ENCODE data around the gene ORC5. TPM values are rescaled to one million over a fixed set of nuclear protein-coding genes. Genes with fewer than 3 reads are reported as not detected.

ORC5 gene
- total RNA-seq, 1 experiment from 2014 or later: 25.9 TPM

DNA sequence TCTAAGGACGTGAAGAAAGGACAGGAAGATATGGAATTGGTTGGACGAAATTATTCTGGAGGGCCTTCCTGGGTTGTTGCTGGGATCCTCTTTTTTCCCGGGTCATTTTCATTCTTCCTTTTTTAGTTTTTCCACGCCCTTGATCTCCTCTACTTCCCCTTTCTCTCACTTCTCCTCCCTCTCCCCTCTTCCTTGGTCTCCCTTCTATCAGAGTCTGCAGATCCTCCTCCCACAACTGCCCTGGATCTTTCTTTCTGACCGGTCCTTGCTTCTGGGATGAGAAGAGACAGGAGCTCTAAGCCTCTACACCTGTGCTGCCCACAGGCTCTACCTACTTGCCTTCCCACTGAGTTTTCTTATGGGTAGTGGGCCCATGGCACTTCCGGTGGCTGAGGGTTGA is 114.7 kb downstream of the ORC5 start:
- no peaks in the 10 kb centered on the region; a peak in 1 of 5 replicates for H3K9me3 Mint-ChIP-seq
- peaks cover 0 to 2% of the 10 kb centered on the region in 2 experiments; a peak in 1 of 4 replicates for H3K4me1 Mint-ChIP-seq
- peaks cover 3% of the 10 kb centered on the region for H3K27me3 Mint-ChIP-seq (ENCODE audit: low read depth)
- no peaks in the 10 kb centered on the region for H3K9me3 ChIP-seq (ENCODE audit: control insufficient read depth, low read depth, low read length)
- H4K20me1 ChIP-seq (ENCODE audit: control insufficient read depth, insufficient read depth, insufficient read length): no peaks in the 10 kb centered on the region
- no peak overlapping the region for H2BK15ac ChIP-seq (ENCODE audit: low read depth, low read length)
- H3K23me2 ChIP-seq (ENCODE audit: insufficient read length, low read depth, low read length, poor library complexity, severe bottlenecking): no peaks in the 10 kb centered on the region
- H3K4me1 ChIP-seq (ENCODE audit: insufficient read depth, low read length): no peaks in the 10 kb centered on the region
- H3K56ac ChIP-seq (ENCODE audit: insufficient read length, low read depth, low read length): no peak overlapping the region
- H2AFZ ChIP-seq (ENCODE audit: low read length): no peak overlapping the region
- no peak for DNase-seq
- H2BK120ac ChIP-seq (ENCODE audit: low read depth, low read length, poor library complexity, severe bottlenecking): no peak overlapping the region
- no peak overlapping the region for H2AK5ac ChIP-seq (ENCODE audit: insufficient read length, low read length)
- no peak overlapping the region for H3K4ac ChIP-seq (ENCODE audit: low read depth, low read length)
- H3K27ac Mint-ChIP-seq: no peak overlapping the region
- no peak overlapping the region for H4K8ac ChIP-seq (replicated peaks; ENCODE audit: insufficient read length, low read depth, low read length)
- no peak overlapping the region for H2BK5ac ChIP-seq (ENCODE audit: insufficient read length, low read length)
- H3K4me3 Mint-ChIP-seq: no peak overlapping the region; a peak in 1 of 5 replicates
- TF ChIP-seq, protein P1, sequence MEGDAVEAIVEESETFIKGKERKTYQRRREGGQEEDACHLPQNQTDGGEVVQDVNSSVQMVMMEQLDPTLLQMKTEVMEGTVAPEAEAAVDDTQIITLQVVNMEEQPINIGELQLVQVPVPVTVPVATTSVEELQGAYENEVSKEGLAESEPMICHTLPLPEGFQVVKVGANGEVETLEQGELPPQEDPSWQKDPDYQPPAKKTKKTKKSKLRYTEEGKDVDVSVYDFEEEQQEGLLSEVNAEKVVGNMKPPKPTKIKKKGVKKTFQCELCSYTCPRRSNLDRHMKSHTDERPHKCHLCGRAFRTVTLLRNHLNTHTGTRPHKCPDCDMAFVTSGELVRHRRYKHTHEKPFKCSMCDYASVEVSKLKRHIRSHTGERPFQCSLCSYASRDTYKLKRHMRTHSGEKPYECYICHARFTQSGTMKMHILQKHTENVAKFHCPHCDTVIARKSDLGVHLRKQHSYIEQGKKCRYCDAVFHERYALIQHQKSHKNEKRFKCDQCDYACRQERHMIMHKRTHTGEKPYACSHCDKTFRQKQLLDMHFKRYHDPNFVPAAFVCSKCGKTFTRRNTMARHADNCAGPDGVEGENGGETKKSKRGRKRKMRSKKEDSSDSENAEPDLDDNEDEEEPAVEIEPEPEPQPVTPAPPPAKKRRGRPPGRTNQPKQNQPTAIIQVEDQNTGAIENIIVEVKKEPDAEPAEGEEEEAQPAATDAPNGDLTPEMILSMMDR (conservative IDR thresholded peaks at IDR 0.05): no peak
- H3K79me1 ChIP-seq (ENCODE audit: insufficient read depth, low read depth, low read length, poor library complexity, severe bottlenecking): no peaks in the 10 kb centered on the region
- H3K36me3 Mint-ChIP-seq (ENCODE audit: insufficient read depth in 1 of 3, low read depth in 3 of 3): no peaks in the 10 kb centered on the region; a peak in 1 of 7 replicates
- no peaks in the 10 kb centered on the region for H3K79me2 ChIP-seq (ENCODE audit: insufficient read depth, low read length)
- H3K27ac ChIP-seq (ENCODE audit: insufficient read length, low read depth, low read length): no peak overlapping the region
- no peak overlapping the region for H3K4me2 ChIP-seq (ENCODE audit: insufficient read depth, insufficient read length, low read length)
- no peak overlapping the region for H3T11ph ChIP-seq (ENCODE audit: low read length)
- H3K14ac ChIP-seq (ENCODE audit: insufficient read depth, low read length): no peak overlapping the region
- H3K18ac ChIP-seq (ENCODE audit: insufficient read length, low read depth, low read length): no peak overlapping the region
- H2BK20ac ChIP-seq (ENCODE audit: low read depth, low read length, poor library complexity, severe bottlenecking): no peak overlapping the region
- H3K23ac ChIP-seq (ENCODE audit: insufficient read length, low read depth, low read length): no peak overlapping the region
- WGBS (ENCODE audit: extremely low coverage, insufficient read length, low lambda C conversion rate): no CpG with 5 or more reads among the region's 6 CpGs
- no peak overlapping the region for H4K91ac ChIP-seq (ENCODE audit: insufficient read length, low read depth, low read length)
- H3K27me3 ChIP-seq (ENCODE audit: insufficient read depth, low read length): no peaks in the 10 kb centered on the region
- H2BK12ac ChIP-seq (ENCODE audit: insufficient read length, low read depth, low read length): no peak overlapping the region
- no peak overlapping the region for H4K5ac ChIP-seq (ENCODE audit: insufficient read length, low read depth, low read length)
- H3K9ac ChIP-seq (ENCODE audit: extremely low read depth, insufficient read length, low read length): no peak overlapping the region
